ENCODE results near the gene LLGL1. TPM values are rescaled to one million over a fixed set of nuclear protein-coding genes. Genes with fewer than 3 reads are reported as not detected.

Gene LLGL1
- polyA plus RNA-seq, 4 donors: 2.5 to 15.6 (median 6.2) TPM

GRCh38 chr17:18182110-18182977 is 43.1 kb upstream of the LLGL1 start:
- H3K27ac ChIP-seq (ENCODE audit: low read depth in 1 of 3, low read length in 2 of 3): peak overlapping the region; percentile 93 to 98 (median 96)
- no peak for FAIRE-seq
- no peaks in the 10 kb centered on the region for H3K9me3 ChIP-seq (ENCODE audit: control insufficient read depth in 2 of 2, insufficient read depth in 1 of 2, low read depth in 1 of 2, low read length in 1 of 2)
- WGBS, 3 donors: 6 to 16% (median 13%) methylated on average over 27 to 28 of the region's 28 CpGs
- peaks cover 3 to 25% (median 16%) of the 10 kb centered on the region in 3 donors for H3K4me1 ChIP-seq (ENCODE audit: control insufficient read depth in 3 of 3, insufficient read depth in 2 of 3, low read depth in 1 of 3, low read length in 2 of 3)
- H3K27me3 ChIP-seq (ENCODE audit: control insufficient read depth in 3 of 3, insufficient read depth in 3 of 3, low read length in 3 of 3): no peaks in the 10 kb centered on the region
- DNase-seq: peak; percentile 59 to 71
- peaks cover 0 to 10% (median 0%) of the 10 kb centered on the region in 3 donors for H3K36me3 ChIP-seq (ENCODE audit: control insufficient read depth in 3 of 3, insufficient read depth in 2 of 3, low read depth in 1 of 3, low read length in 3 of 3)
- peak overlapping the region; percentile 35 to 92 (median 72) for H3K4me3 ChIP-seq (ENCODE audit: low read depth in 1 of 3, low read length in 3 of 3)

- Histone ChIP-seq H3K27ac (ENCODE audit: low read depth in 1 of 3, low read length in 2 of 3) (peak overlapping the region; percentile 93 to 98 (median 96)), H3K4me3 (ENCODE audit: low read depth in 1 of 3, low read length in 3 of 3) (peak overlapping the region; percentile 35 to 92 (median 72)), H3K36me3 (ENCODE audit: control insufficient read depth in 3 of 3, insufficient read depth in 2 of 3, low read depth in 1 of 3, low read length in 3 of 3) (peaks cover 0 to 14% (median 0%) of the 10 kb centered on the region in 3 donors), H3K9me3 (ENCODE audit: control insufficient read depth in 2 of 2, insufficient read depth in 1 of 2, low read depth in 1 of 2, low read length in 1 of 2) (no peaks in the 10 kb centered on the region), H3K4me1 (ENCODE audit: control insufficient read depth in 3 of 3, insufficient read depth in 2 of 3, low read depth in 1 of 3, low read length in 2 of 3) (peaks cover 3 to 31% (median 18%) of the 10 kb centered on the region in 3 donors), H3K27me3 (ENCODE audit: control insufficient read depth in 3 of 3, insufficient read depth in 3 of 3, low read length in 3 of 3) (no peaks in the 10 kb centered on the region)
- DNase-seq (peak in 1 of 2 donors; percentile 78), FAIRE-seq (no peak)
- WGBS, 3 donors: 0 to 1% (median 0%) methylated on average over 31 to 33 of the region's 33 CpGs
These were observed 42.5 kb upstream of the LLGL1 start for GRCh38 chr17:18182978-18183333.

- H3K4me3 ChIP-seq (ENCODE audit: low read depth in 1 of 3, low read length in 3 of 3): peak within 1 kb of the TSS; percentile 72 to 92 (median 75)
- H3K27me3 ChIP-seq (ENCODE audit: control insufficient read depth in 3 of 3, insufficient read depth in 3 of 3, low read length in 3 of 3): no peaks in the 10 kb centered on the region
- H3K9me3 ChIP-seq (ENCODE audit: control insufficient read depth in 2 of 2, insufficient read depth in 1 of 2, low read depth in 1 of 2, low read length in 1 of 2): no peaks in the 10 kb centered on the region
- peaks cover 8 to 33% (median 20%) of the 10 kb centered on the region in 3 donors for H3K4me1 ChIP-seq (ENCODE audit: control insufficient read depth in 3 of 3, insufficient read depth in 2 of 3, low read depth in 1 of 3, low read length in 2 of 3)
- DNase-seq (peak; percentile 99), FAIRE-seq (no peak)
- 0 to 1% (median 1%) methylated on average over 57 to 98 of the region's 98 CpGs for WGBS, 3 donors
- H3K36me3 ChIP-seq (ENCODE audit: control insufficient read depth in 3 of 3, insufficient read depth in 2 of 3, low read depth in 1 of 3, low read length in 3 of 3): peaks cover 0 to 19% (median 0%) of the 10 kb centered on the region in 3 donors
- peak within 1 kb of the TSS; percentile 93 to 98 (median 96) for H3K27ac ChIP-seq (ENCODE audit: low read depth in 1 of 3, low read length in 2 of 3)
These were observed 41.9 kb upstream of the LLGL1 start, which contains the start of gene ALKBH5 for GRCh38 chr17:18183334-18184142. TSS of gene ALKBH5 (plus strand) at chr17:18183828. CDS start at chr17:18184244, 416 bp downstream.

DNA sequence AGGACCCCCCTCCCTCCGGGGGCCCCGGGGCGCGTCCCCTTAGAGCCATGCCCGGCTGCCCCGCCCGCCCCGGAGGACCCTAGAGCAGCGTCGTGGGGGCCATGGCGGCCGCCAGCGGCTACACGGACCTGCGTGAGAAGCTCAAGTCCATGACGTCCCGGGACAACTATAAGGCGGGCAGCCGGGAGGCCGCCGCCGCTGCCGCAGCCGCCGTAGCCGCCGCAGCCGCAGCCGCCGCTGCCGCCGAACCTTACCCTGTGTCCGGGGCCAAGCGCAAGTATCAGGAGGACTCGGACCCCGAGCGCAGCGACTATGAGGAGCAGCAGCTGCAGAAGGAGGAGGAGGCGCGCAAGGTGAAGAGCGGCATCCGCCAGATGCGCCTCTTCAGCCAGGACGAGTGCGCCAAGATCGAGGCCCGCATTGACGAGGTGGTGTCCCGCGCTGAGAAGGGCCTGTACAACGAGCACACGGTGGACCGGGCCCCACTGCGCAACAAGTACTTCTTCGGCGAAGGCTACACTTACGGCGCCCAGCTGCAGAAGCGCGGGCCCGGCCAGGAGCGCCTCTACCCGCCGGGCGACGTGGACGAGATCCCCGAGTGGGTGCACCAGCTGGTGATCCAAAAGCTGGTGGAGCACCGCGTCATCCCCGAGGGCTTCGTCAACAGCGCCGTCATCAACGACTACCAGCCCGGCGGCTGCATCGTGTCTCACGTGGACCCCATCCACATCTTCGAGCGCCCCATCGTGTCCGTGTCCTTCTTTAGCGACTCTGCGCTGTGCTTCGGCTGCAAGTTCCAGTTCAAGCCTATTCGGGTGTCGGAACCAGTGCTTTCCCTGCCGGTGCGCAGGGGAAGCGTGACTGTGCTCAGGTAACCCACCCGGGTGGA is 41.0 kb upstream of the LLGL1 start:
- H3K27ac ChIP-seq (ENCODE audit: low read depth in 1 of 3, low read length in 2 of 3): peak overlapping the region; percentile 89 to 96 (median 91)
- H3K9me3 ChIP-seq (ENCODE audit: control insufficient read depth in 2 of 2, insufficient read depth in 1 of 2, low read depth in 1 of 2, low read length in 1 of 2): no peaks in the 10 kb centered on the region
- peak overlapping the region; percentile 72 to 92 (median 75) for H3K4me3 ChIP-seq (ENCODE audit: low read depth in 1 of 3, low read length in 3 of 3)
- no peaks in the 10 kb centered on the region for H3K27me3 ChIP-seq (ENCODE audit: control insufficient read depth in 3 of 3, insufficient read depth in 3 of 3, low read length in 3 of 3)
- peaks cover 0 to 27% (median 2%) of the 10 kb centered on the region in 3 donors for H3K36me3 ChIP-seq (ENCODE audit: control insufficient read depth in 3 of 3, insufficient read depth in 2 of 3, low read depth in 1 of 3, low read length in 3 of 3)
- DNase-seq: peak; percentile 36 to 74
- WGBS, 3 donors: 0 to 1% (median 0%) methylated on average over 77 to 92 of the region's 92 CpGs
- no peak for FAIRE-seq
- H3K4me1 ChIP-seq (ENCODE audit: control insufficient read depth in 3 of 3, insufficient read depth in 2 of 3, low read depth in 1 of 3, low read length in 2 of 3): peaks cover 10 to 28% (median 23%) of the 10 kb centered on the region in 3 donors

DNA sequence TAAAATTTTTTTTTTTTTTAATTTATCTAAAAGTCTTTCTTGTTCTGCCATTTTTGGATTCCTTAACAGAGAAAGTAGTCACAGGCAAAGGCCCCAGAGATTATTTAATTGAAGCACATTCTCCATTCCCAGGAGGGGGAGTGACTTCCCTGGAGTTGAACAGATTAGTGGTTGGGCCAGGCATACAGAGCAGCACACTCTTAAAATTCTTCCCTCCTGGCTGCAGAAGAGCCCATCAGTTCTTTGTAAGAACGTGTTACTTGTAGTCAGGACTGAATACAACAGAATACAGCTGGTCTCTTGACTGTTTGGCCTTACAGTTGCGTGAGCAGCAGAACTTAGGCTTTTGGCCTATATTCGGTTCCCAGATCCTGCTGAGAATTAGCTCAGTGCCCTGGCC is 40.0 kb upstream of the LLGL1 start:
- no peaks in the 10 kb centered on the region for H3K9me3 ChIP-seq (ENCODE audit: control insufficient read depth in 2 of 2, insufficient read depth in 1 of 2, low read depth in 1 of 2, low read length in 1 of 2)
- no peaks in the 10 kb centered on the region for H3K27me3 ChIP-seq (ENCODE audit: control insufficient read depth in 3 of 3, insufficient read depth in 3 of 3, low read length in 3 of 3)
- peak overlapping the region; percentile 3 to 92 (median 72) for H3K4me3 ChIP-seq (ENCODE audit: low read depth in 1 of 3, low read length in 3 of 3)
- WGBS, 3 donors: 10 to 14% (median 11%) methylated on average over 3 of the region's 3 CpGs
- peaks cover 10 to 32% (median 31%) of the 10 kb centered on the region in 3 donors for H3K4me1 ChIP-seq (ENCODE audit: control insufficient read depth in 3 of 3, insufficient read depth in 2 of 3, low read depth in 1 of 3, low read length in 2 of 3)
- DNase-seq (peak in 1 of 2 donors; percentile 20), FAIRE-seq (no peak)
- H3K27ac ChIP-seq (ENCODE audit: low read depth in 1 of 3, low read length in 2 of 3): peak overlapping the region in 1 of 3 donors; percentile 9
- peaks cover 0 to 31% (median 7%) of the 10 kb centered on the region in 3 donors for H3K36me3 ChIP-seq (ENCODE audit: control insufficient read depth in 3 of 3, insufficient read depth in 2 of 3, low read depth in 1 of 3, low read length in 3 of 3)

GRCh38 chr17:18185832-18186626 is 39.4 kb upstream of the LLGL1 start:
- peaks cover 0 to 37% (median 7%) of the 10 kb centered on the region in 3 donors for H3K36me3 ChIP-seq (ENCODE audit: control insufficient read depth in 3 of 3, insufficient read depth in 2 of 3, low read depth in 1 of 3, low read length in 3 of 3)
- H3K4me3 ChIP-seq (ENCODE audit: low read depth in 1 of 3, low read length in 3 of 3): peak overlapping the region; percentile 3 to 92 (median 72)
- no peaks in the 10 kb centered on the region for H3K9me3 ChIP-seq (ENCODE audit: control insufficient read depth in 2 of 2, insufficient read depth in 1 of 2, low read depth in 1 of 2, low read length in 1 of 2)
- H3K27ac ChIP-seq (ENCODE audit: low read depth in 1 of 3, low read length in 2 of 3): peak overlapping the region in 1 of 3 donors; percentile 9
- peaks cover 14 to 38% (median 38%) of the 10 kb centered on the region in 3 donors for H3K4me1 ChIP-seq (ENCODE audit: control insufficient read depth in 3 of 3, insufficient read depth in 2 of 3, low read depth in 1 of 3, low read length in 2 of 3)
- DNase-seq (peak in 1 of 2 donors; percentile 27), FAIRE-seq (no peak)
- 43 to 49% (median 46%) methylated on average over 10 of the region's 10 CpGs for WGBS, 3 donors
- no peaks in the 10 kb centered on the region for H3K27me3 ChIP-seq (ENCODE audit: control insufficient read depth in 3 of 3, insufficient read depth in 3 of 3, low read length in 3 of 3)

DNA sequence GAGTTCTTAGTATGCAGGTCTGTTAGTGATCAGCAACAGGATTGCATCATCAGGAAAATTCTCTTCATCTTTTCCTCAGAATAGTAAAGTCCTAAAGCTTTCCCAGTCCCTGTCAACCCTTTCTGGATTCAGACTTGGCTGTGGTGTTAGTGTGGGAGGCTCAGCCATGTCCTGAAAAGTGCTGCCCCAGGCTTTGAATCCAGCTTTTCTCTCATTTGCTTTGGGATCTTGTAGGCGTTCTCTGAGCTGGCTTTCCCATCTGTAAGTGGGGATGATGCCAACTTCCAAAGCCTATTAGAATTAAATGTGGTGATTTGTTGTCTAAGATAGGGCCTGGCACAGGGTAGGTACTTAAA is 38.8 kb upstream of the LLGL1 start:
- Histone ChIP-seq H3K27me3 (ENCODE audit: control insufficient read depth in 3 of 3, insufficient read depth in 3 of 3, low read length in 3 of 3) (no peaks in the 10 kb centered on the region), H3K4me3 (ENCODE audit: low read depth in 1 of 3, low read length in 3 of 3) (peak overlapping the region; percentile 2 to 92 (median 72)), H3K4me1 (ENCODE audit: control insufficient read depth in 3 of 3, insufficient read depth in 2 of 3, low read depth in 1 of 3, low read length in 2 of 3) (peaks cover 18 to 42% (median 42%) of the 10 kb centered on the region in 3 donors), H3K36me3 (ENCODE audit: control insufficient read depth in 3 of 3, insufficient read depth in 2 of 3, low read depth in 1 of 3, low read length in 3 of 3) (peaks cover 0 to 42% (median 7%) of the 10 kb centered on the region in 3 donors), H3K27ac (ENCODE audit: low read depth in 1 of 3, low read length in 2 of 3) (no peak overlapping the region), H3K9me3 (ENCODE audit: control insufficient read depth in 2 of 2, insufficient read depth in 1 of 2, low read depth in 1 of 2, low read length in 1 of 2) (no peaks in the 10 kb centered on the region)
- no peak for FAIRE-seq
- no peak for DNase-seq
- 6 to 52% (median 27%) methylated on average over 1 of the region's 1 CpG for WGBS, 3 donors

Data from small intestine (tissue), 7 donors.